NB4 (cell line): ENCODE measurements around the gene NMT1.

Experiments
- DNase-seq: peaks from one replicate; pipeline ENCODE4 v3.0.0; 2010; ENCODE audit warnings: low read depth
- H3K4me3 ChIP-seq: one replicate; pipeline ENCODE4 v1.5.1; 2011; ENCODE audit warnings: mild to moderate bottlenecking, low read depth, low read length, moderate library complexity
- CTCF ChIP-seq: IDR thresholded peaks from one replicate; pipeline ENCODE4 v1.5.1; 2012; ENCODE audit warnings: low read depth, low read length
- MAX ChIP-seq: IDR thresholded peaks from 2 replicates; pipeline ENCODE4 v1.6.1; 2011; ENCODE audit warnings: low read depth, low read length
- MYC ChIP-seq: IDR thresholded peaks from 2 replicates; pipeline ENCODE4 v1.6.1; 2011; ENCODE audit warnings: low read depth, low read length
- POLR2A ChIP-seq: IDR thresholded peaks from 2 replicates; pipeline ENCODE4 v1.6.1; 2011; ENCODE audit warnings: mild to moderate bottlenecking; ENCODE audit not compliant: insufficient read length; ENCODE audit errors: extremely low read depth

The NMT1 gene

GRCh38 chr17:45114117-45114932 is 53.2 kb downstream of the NMT1 start:
- DNase-seq = no peak
- no peak for TF ChIP-seq MYC
- TF ChIP-seq MAX = no peak

GRCh38 chr17:45115015-45115625 is 54.0 kb downstream of the NMT1 start:
- no peak for DNase-seq
- H3K4me3 ChIP-seq = no peak overlapping the region
- TF ChIP-seq MYC (no peak), CTCF (no peak), MAX (no peak), POLR2A (no peak)

More at GRCh38 chr17:45114117-45114932, 53.2 kb downstream of the NMT1 start:
- H3K4me3 ChIP-seq = no peak overlapping the region

GRCh38 chr17:45115871-45116270 is 54.8 kb downstream of the NMT1 start:
- H3K4me3 ChIP-seq = no peak overlapping the region
- no peak for DNase-seq
- TF ChIP-seq CTCF (no peak), POLR2A (no peak), MYC (no peak), MAX (no peak)

- no peak for TF ChIP-seq CTCF
- TF ChIP-seq MAX = no peak
- no peak for TF ChIP-seq POLR2A
- TF ChIP-seq MYC = no peak
These were observed 55.4 kb downstream of the NMT1 start for GRCh38 chr17:45116434-45117016.

GRCh38 chr17:45117334-45117733 is 56.2 kb downstream of the NMT1 start:
- TF ChIP-seq MYC (no peak), CTCF (no peak), MAX (no peak)
- DNase-seq = no peak

More at GRCh38 chr17:45116434-45117016, 55.4 kb downstream of the NMT1 start:
- DNase-seq = no peak
- H3K4me3 ChIP-seq = no peak overlapping the region

More at GRCh38 chr17:45117334-45117733, 56.2 kb downstream of the NMT1 start:
- H3K4me3 ChIP-seq = no peak overlapping the region
